Measurements from ENCODE around the gene NMUR1. TPM values are rescaled to one million over a fixed set of nuclear protein-coding genes. Genes with fewer than 3 reads are reported as not detected.

Gene NMUR1
- total and polyA plus RNA-seq, 11 donors = 0.10 to 0.71 (median 0.35) TPM; not detected in 2

DNA sequence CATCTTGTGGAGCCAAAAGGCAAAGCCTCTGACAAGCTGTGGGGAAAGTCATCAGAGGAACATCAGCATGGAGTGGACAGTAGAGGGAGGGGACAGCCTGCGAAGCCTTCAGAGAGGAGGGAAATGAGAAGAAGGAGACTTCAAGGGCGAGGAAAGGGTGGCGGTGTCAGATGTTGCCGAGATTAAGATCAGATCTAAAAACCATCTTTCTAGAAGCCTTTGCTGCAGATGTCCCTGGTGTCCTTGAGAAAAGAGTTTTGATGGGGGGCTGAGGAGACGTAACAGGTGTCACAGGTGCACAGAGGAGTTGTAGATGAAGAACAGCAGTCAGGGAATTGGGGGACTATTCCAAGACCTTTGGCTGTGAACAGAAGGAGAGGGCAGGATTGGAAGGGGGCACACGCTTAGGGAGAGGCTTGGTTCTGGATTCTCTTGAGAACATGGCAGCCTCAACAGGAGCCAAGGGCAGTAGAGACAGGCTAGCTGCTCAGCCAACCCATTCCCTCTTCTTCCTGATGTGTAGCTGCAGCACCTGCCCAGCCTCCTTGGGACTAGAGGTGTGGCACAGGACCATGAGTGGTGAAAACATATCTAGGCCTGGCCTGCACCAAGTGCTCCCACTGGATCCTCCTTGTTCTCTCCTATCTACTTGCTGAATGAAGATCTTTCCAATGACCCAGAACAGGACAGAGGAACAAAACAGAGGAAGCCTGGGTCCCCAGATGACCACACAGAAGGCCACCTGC, 43.2 kb downstream of the NMUR1 start:
- no peaks in the 10 kb centered on the region for H3K36me3 ChIP-seq
- H3K4me3 ChIP-seq = no peak overlapping the region
- no peaks in the 10 kb centered on the region for H3K27me3 ChIP-seq
- TF ChIP-seq, protein P1, sequence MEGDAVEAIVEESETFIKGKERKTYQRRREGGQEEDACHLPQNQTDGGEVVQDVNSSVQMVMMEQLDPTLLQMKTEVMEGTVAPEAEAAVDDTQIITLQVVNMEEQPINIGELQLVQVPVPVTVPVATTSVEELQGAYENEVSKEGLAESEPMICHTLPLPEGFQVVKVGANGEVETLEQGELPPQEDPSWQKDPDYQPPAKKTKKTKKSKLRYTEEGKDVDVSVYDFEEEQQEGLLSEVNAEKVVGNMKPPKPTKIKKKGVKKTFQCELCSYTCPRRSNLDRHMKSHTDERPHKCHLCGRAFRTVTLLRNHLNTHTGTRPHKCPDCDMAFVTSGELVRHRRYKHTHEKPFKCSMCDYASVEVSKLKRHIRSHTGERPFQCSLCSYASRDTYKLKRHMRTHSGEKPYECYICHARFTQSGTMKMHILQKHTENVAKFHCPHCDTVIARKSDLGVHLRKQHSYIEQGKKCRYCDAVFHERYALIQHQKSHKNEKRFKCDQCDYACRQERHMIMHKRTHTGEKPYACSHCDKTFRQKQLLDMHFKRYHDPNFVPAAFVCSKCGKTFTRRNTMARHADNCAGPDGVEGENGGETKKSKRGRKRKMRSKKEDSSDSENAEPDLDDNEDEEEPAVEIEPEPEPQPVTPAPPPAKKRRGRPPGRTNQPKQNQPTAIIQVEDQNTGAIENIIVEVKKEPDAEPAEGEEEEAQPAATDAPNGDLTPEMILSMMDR (IDR thresholded peaks at IDR 0.05) = no peak
- no peak for TF ChIP-seq POLR2A (IDR thresholded peaks at IDR 0.05)
- intact Hi-C loops (cut with DNase I) = loop anchor here in 1 of 10 donors (10.0 kb wide), 1 partner anchor 68 kb away; no protein-coding TSS in a partner anchor
- no peaks in the 10 kb centered on the region for H3K9me3 ChIP-seq
- ATAC-seq (no peak), DNase-seq (no peak)
- H3K4me1 ChIP-seq = peaks cover 0 to 12% (median 0%) of the 10 kb centered on the region in 12 donors
- 88 to 90% (median 89%) methylated on average over 6 of the region's 6 CpGs for WGBS, 4 donors
- H3K27ac ChIP-seq = no peak overlapping the region

DNA sequence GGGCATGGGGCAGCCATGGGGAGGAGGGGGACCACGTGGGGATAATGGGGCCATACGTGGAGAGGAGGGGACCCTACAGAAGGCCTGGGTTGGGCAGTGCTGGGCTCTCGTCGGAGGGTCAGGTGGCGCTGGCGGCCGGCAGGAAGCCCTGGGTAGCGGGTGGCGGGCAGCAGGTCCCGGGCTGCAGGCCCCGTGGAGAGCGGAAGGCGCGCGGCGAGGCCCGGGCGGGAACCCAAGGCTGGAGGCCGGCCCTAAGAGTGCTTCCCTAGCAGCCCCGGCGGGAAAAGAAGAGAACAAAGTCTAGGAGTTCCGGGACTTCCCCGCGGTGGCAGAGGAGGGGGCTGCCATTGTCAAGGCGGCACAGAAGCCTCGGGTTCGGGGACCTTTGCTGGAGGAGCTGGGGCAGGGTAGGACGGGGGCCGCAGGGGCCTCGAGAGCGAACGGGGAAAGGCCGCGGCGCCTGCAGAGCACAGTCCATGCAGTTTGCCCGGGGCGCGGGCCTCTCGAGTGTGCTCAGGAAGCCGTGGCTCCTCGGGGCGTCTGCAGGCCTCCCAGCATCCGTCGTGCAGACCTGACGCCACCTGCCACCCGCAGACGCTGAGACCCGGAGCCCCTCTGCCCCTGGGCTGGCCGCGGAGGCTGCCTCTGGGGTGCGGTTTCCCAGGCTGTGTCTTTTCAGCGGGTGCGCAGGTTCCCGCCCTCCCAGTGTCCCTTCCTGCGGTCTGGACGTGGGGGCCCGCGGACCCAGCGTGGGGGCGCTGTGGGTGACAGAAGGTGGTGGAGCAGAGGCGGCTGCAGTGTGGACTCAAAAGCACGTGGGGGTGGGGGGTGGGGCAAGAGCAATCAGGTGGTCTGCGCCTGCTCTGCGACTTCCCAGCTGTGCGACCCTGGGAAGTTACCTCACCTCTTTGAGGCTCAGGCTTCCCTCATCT, 46.6 kb downstream of the NMUR1 start:
- peaks cover 0 to 14% (median 0%) of the 10 kb centered on the region in 12 donors for H3K4me1 ChIP-seq
- intact Hi-C loops (cut with DNase I) = loop anchor here in 9 of 10 donors (2.0 to 10.0 kb wide), 5 partner anchors 34 to 75 kb away; no protein-coding TSS in a partner anchor
- TF ChIP-seq, protein P1 (IDR thresholded peaks at IDR 0.05) = peak in 2 of 12 donors; percentile 7 to 18
- TF ChIP-seq POLR2A (IDR thresholded peaks at IDR 0.05) = no peak
- H3K9me3 ChIP-seq = no peaks in the 10 kb centered on the region
- H3K36me3 ChIP-seq = no peaks in the 10 kb centered on the region
- ATAC-seq = peak; percentile 20 to 80 (median 64)
- 41 to 71% (median 54%) methylated on average over 42 to 65 of the region's 65 CpGs for WGBS, 4 donors
- peak; percentile 46 to 79 (median 57) for DNase-seq
- no peaks in the 10 kb centered on the region for H3K27me3 ChIP-seq
- H3K4me3 ChIP-seq = peak overlapping the region; percentile 24 to 74 (median 64)
- peak overlapping the region; percentile 45 to 93 (median 86) for H3K27ac ChIP-seq

DNA sequence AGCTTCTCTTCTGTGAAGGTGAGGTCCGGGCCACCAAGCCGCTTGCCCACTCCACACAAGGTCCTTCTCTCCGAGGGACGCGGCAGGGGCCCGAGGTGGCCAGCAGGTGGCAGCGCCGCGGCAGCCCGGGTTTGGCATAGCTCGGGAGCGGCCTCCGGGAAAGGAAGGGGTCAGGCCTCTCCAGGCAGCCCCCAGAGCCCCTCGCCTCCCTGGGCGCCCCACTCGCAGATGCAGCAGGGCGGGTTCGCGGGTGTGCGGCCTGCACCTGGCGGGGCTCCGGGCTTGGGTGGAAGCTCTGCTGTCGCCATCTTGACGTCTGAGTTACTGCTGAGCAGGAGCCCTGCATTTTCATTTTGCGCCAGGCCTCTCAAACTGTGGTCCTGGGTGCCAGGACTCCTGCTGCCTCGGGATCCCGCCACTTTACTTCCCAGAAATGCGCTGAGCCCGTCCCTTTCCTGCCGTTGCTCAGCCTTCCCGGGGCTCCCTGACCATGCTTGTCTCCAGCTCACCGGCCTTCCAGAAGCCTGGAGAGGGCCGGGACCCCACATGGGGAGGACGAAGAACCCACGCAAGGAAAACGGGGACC, 47.3 kb downstream of the NMUR1 start:
- H3K4me1 ChIP-seq = peaks cover 0 to 14% (median 0%) of the 10 kb centered on the region in 12 donors
- ATAC-seq (peak; percentile 75 to 94 (median 90)), DNase-seq (peak; percentile 75 to 91 (median 82))
- peak overlapping the region; percentile 24 to 74 (median 64) for H3K4me3 ChIP-seq
- intact Hi-C loops (cut with DNase I) = loop anchor here in 9 of 10 donors (1.0 to 10.0 kb wide), 6 partner anchors 34 to 76 kb away; no protein-coding TSS in a partner anchor
- peak overlapping the region; percentile 45 to 93 (median 86) for H3K27ac ChIP-seq
- no peaks in the 10 kb centered on the region for H3K36me3 ChIP-seq
- no peaks in the 10 kb centered on the region for H3K27me3 ChIP-seq
- WGBS, 4 donors = 10 to 45% (median 20%) methylated on average over 17 to 36 of the region's 36 CpGs
- H3K9me3 ChIP-seq = no peaks in the 10 kb centered on the region
- TF ChIP-seq, protein P1 (IDR thresholded peaks at IDR 0.05) = peak; percentile 81 to 98 (median 90)
- TF ChIP-seq POLR2A (IDR thresholded peaks at IDR 0.05) = peak in 1 of 2 donors; percentile 33
